Endodermal cell (in vitro differentiated cells): ENCODE results near the gene ACTR6. TPM values are rescaled to one million over a fixed set of nuclear protein-coding genes. Genes with fewer than 3 reads are reported as not detected.

Source experiments
- DNase-seq: peaks from one replicate; pipeline ENCODE4 v3.0.0-alpha.2; 2017
- H3K27ac ChIP-seq: 2 replicates; pipeline ENCODE4 v1.5.1; 2013; ENCODE audit warnings: mild to moderate bottlenecking, low read depth, low read length, moderate library complexity
- H3K27me3 ChIP-seq: 2 replicates; pipeline ENCODE4 v1.6.1; 2013; ENCODE audit warnings: mild to moderate bottlenecking, low read length, moderate library complexity; ENCODE audit not compliant: insufficient read depth, control insufficient read depth, poor library complexity, severe bottlenecking
- H3K36me3 ChIP-seq: 2 replicates; pipeline ENCODE4 v1.7.0; 2013; ENCODE audit warnings: mild to moderate bottlenecking, low read length, moderate library complexity; ENCODE audit not compliant: control insufficient read depth, insufficient read depth
- H3K4me1 ChIP-seq: one replicate; pipeline ENCODE4 v1.7.0; 2013; ENCODE audit warnings: low read length; ENCODE audit not compliant: control insufficient read depth, insufficient read depth
- H3K4me3 ChIP-seq: 2 replicates; pipeline ENCODE4 v1.5.1; 2013; ENCODE audit warnings: mild to moderate bottlenecking, low read length, moderate library complexity
- H3K9ac ChIP-seq: 2 replicates; pipeline ENCODE4 v1.6.1; 2013; ENCODE audit warnings: mild to moderate bottlenecking, low read length, moderate library complexity; ENCODE audit not compliant: poor library complexity, severe bottlenecking; ENCODE audit errors: extremely low read depth
- H3K9me3 ChIP-seq: 2 replicates; pipeline ENCODE4 v1.6.1; 2013; ENCODE audit warnings: mild to moderate bottlenecking, low read length, moderate library complexity; ENCODE audit not compliant: control insufficient read depth
- H3K27ac Mint-ChIP-seq: 2 replicates; pipeline ENCODE4 v1.8.0; 2020; ENCODE audit warnings: mixed read lengths
- H3K27me3 Mint-ChIP-seq: 2 replicates; pipeline ENCODE4 v1.8.0; 2021; ENCODE audit warnings: mild to moderate bottlenecking, mixed read lengths; ENCODE audit not compliant: insufficient read depth
- H3K36me3 Mint-ChIP-seq: 2 replicates; pipeline ENCODE4 v1.8.0; 2020; ENCODE audit warnings: low read depth, mixed read lengths
- H3K4me1 Mint-ChIP-seq: 2 replicates; pipeline ENCODE4 v1.8.0; 2020; ENCODE audit warnings: mixed read lengths
- H3K4me3 Mint-ChIP-seq: 2 replicates; pipeline ENCODE4 v1.8.0; 2020; ENCODE audit warnings: mild to moderate bottlenecking, moderate library complexity, mixed read lengths
- H3K9me3 Mint-ChIP-seq: 2 replicates; pipeline ENCODE4 v1.8.0; 2020; ENCODE audit warnings: mild to moderate bottlenecking, mixed read lengths
- CTCF ChIP-seq: fragments of 200-600 bp; sonication (generic); conservative IDR thresholded peaks from 2 replicates; pipeline ENCODE4 v1.5.0; 2021; ENCODE audit warnings: antibody characterized with exemption, mild to moderate bottlenecking
- WGBS, 2 experiments: methylation state at CpG; one replicate each; pipeline versions ENCODE4 v1.1.5 to v1.1.7; 2013; ENCODE audit warnings: missing lambda C conversion rate in 2 of 2, mixed read lengths in 1 of 2; ENCODE audit not compliant: insufficient coverage in 1 of 2, insufficient read length in 1 of 2; 5-methylcytosine and 5-hydroxymethylcytosine counted together
- total RNA-seq, 2 donors: library from RNA; stranded (reverse); fragmentation: NEBNext Ultra II Directional in 1 of 2; extraction: Animal tissue kit (Norgen Biotek cat#: 25700) in 1 of 2; gene quantifications; 2 replicates in 1 of 2; 3 replicates in 1 of 2; pipeline ENCODE4 v1.2.1, GENCODE V29; 2021

Gene ACTR6
- total RNA-seq, 2 donors from 2014 or later, result 39.4 to 47.8 TPM

DNA sequence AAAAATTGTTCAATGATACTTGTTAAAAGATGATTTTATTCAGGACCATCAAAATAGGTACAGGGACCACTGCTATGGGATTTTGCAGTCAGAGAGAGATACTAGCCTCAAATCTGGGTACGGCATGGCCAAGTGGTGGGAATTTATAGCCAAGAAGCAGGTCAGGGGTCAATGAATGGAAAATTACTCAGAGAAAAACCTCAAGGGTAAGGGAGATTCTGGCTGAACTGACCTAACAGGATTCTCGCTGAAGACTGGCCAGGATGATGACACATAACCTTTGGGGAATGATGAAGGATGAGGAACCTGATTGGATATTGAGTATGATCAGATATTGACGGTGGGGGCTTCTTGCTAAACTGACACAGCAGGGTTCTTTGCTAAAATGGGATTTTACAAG lies 33.6 kb downstream of the ACTR6 start:
- no peaks in the 10 kb centered on the region for H3K4me1 ChIP-seq
- Mint-ChIP-seq H3K9me3 (peaks cover 2% of the 10 kb centered on the region), H3K4me1 (no peaks in the 10 kb centered on the region), H3K36me3 (peaks cover 11% of the 10 kb centered on the region), H3K27ac (no peak overlapping the region), H3K4me3 (no peak overlapping the region), H3K27me3 (no peaks in the 10 kb centered on the region)
- no peak for TF ChIP-seq CTCF
- no peak overlapping the region for H3K27ac ChIP-seq
- WGBS, 2 experiments, result 81 to 87% methylated on average over 3 of the region's 3 CpGs
- no peak for DNase-seq
- H3K9ac ChIP-seq, result no peak overlapping the region
- no peaks in the 10 kb centered on the region for H3K9me3 ChIP-seq
- H3K4me3 ChIP-seq, result no peak overlapping the region
- H3K36me3 ChIP-seq, result no peaks in the 10 kb centered on the region
- no peaks in the 10 kb centered on the region for H3K27me3 ChIP-seq

GRCh38 chr12:100234591-100235304 lies 34.1 kb downstream of the ACTR6 start:
- Mint-ChIP-seq H3K36me3 (peaks cover 11% of the 10 kb centered on the region), H3K27me3 (no peaks in the 10 kb centered on the region), H3K4me1 (no peaks in the 10 kb centered on the region), H3K4me3 (no peak overlapping the region), H3K27ac (no peak overlapping the region), H3K9me3 (peaks cover 2% of the 10 kb centered on the region)
- peak; percentile 83 for TF ChIP-seq CTCF
- no peak overlapping the region for H3K9ac ChIP-seq
- DNase-seq, result no peak
- no peak overlapping the region for H3K4me3 ChIP-seq
- no peaks in the 10 kb centered on the region for H3K4me1 ChIP-seq
- no peak overlapping the region for H3K27ac ChIP-seq
- H3K36me3 ChIP-seq, result no peaks in the 10 kb centered on the region
- no peaks in the 10 kb centered on the region for H3K9me3 ChIP-seq
- WGBS, 2 experiments, result 82 to 90% methylated on average over 4 to 5 of the region's 7 CpGs
- no peaks in the 10 kb centered on the region for H3K27me3 ChIP-seq

GRCh38 chr12:100238801-100239200 lies 38.2 kb downstream of the ACTR6 start:
- Histone ChIP-seq H3K27ac (no peak overlapping the region), H3K9ac (no peak overlapping the region), H3K9me3 (no peaks in the 10 kb centered on the region), H3K4me3 (no peak overlapping the region), H3K27me3 (no peaks in the 10 kb centered on the region), H3K36me3 (no peaks in the 10 kb centered on the region), H3K4me1 (no peaks in the 10 kb centered on the region)
- 93 to 100% methylated on average over 2 to 3 of the region's 3 CpGs for WGBS, 2 experiments
- H3K27me3 Mint-ChIP-seq, result no peaks in the 10 kb centered on the region
- peaks cover 2% of the 10 kb centered on the region for H3K9me3 Mint-ChIP-seq
- TF ChIP-seq CTCF, result no peak
- peaks cover 11% of the 10 kb centered on the region for H3K36me3 Mint-ChIP-seq
- DNase-seq, result no peak
- H3K27ac Mint-ChIP-seq, result no peak overlapping the region
- H3K4me3 Mint-ChIP-seq, result no peak overlapping the region
- no peaks in the 10 kb centered on the region for H3K4me1 Mint-ChIP-seq
